Activated naive CD4-positive, alpha-beta T cell treated with anti-CD3 and anti-CD28 coated beads, Interleukin-2, amount 50 U/mL, for 24 hours (primary cell): ENCODE measurements around the gene BAG3.
A peak's percentile ranks its signal among the peaks of the same experiment; 100 is the strongest.

Experiments used
- H3K27ac Mint-ChIP-seq: one replicate; pipeline ENCODE4 v1.8.0; 2021; ENCODE audit warnings: mild to moderate bottlenecking, mixed read lengths
- H3K27me3 Mint-ChIP-seq: one replicate; pipeline ENCODE4 v1.8.0; 2021; ENCODE audit warnings: mixed read lengths
- H3K36me3 Mint-ChIP-seq: one replicate; pipeline ENCODE4 v1.8.0; 2021; ENCODE audit warnings: mixed read lengths
- H3K4me1 Mint-ChIP-seq: one replicate; pipeline ENCODE4 v1.8.0; 2021; ENCODE audit warnings: mixed read lengths
- H3K4me3 Mint-ChIP-seq: one replicate; pipeline ENCODE4 v1.8.0; 2021; ENCODE audit warnings: mild to moderate bottlenecking, mixed read lengths
- H3K9me3 Mint-ChIP-seq: one replicate; pipeline ENCODE4 v1.8.0; 2021; ENCODE audit warnings: mixed read lengths

Gene BAG3

GRCh38 chr10:119630300-119630699 is 20.9 kb upstream of the BAG3 start:
- no peak overlapping the region for H3K4me3 Mint-ChIP-seq
- no peaks in the 10 kb centered on the region for H3K4me1 Mint-ChIP-seq
- H3K36me3 Mint-ChIP-seq = no peaks in the 10 kb centered on the region
- H3K27ac Mint-ChIP-seq = no peak overlapping the region
- no peaks in the 10 kb centered on the region for H3K27me3 Mint-ChIP-seq
- H3K9me3 Mint-ChIP-seq = no peaks in the 10 kb centered on the region

- H3K4me3 Mint-ChIP-seq = no peak overlapping the region
- no peaks in the 10 kb centered on the region for H3K27me3 Mint-ChIP-seq
- H3K9me3 Mint-ChIP-seq = no peaks in the 10 kb centered on the region
- H3K36me3 Mint-ChIP-seq = no peaks in the 10 kb centered on the region
- no peak overlapping the region for H3K27ac Mint-ChIP-seq
- H3K4me1 Mint-ChIP-seq = no peaks in the 10 kb centered on the region
Observed at GRCh38 chr10:119633538-119634218, 17.5 kb upstream of the BAG3 start.

GRCh38 chr10:119634219-119634544 is 17.0 kb upstream of the BAG3 start:
- Mint-ChIP-seq H3K36me3 (no peaks in the 10 kb centered on the region), H3K27me3 (no peaks in the 10 kb centered on the region), H3K4me1 (no peaks in the 10 kb centered on the region), H3K9me3 (no peaks in the 10 kb centered on the region), H3K27ac (no peak overlapping the region), H3K4me3 (no peak overlapping the region)

GRCh38 chr10:119637631-119638030 is 13.5 kb upstream of the BAG3 start:
- no peak overlapping the region for H3K27ac Mint-ChIP-seq
- no peaks in the 10 kb centered on the region for H3K27me3 Mint-ChIP-seq
- H3K9me3 Mint-ChIP-seq = no peaks in the 10 kb centered on the region
- no peaks in the 10 kb centered on the region for H3K36me3 Mint-ChIP-seq
- peaks cover 4% of the 10 kb centered on the region for H3K4me1 Mint-ChIP-seq
- no peak overlapping the region for H3K4me3 Mint-ChIP-seq

GRCh38 chr10:119638982-119639381 is 12.2 kb upstream of the BAG3 start:
- H3K27ac Mint-ChIP-seq = no peak overlapping the region
- H3K4me3 Mint-ChIP-seq = no peak overlapping the region
- no peaks in the 10 kb centered on the region for H3K36me3 Mint-ChIP-seq
- H3K27me3 Mint-ChIP-seq = no peaks in the 10 kb centered on the region
- peaks cover 13% of the 10 kb centered on the region for H3K4me1 Mint-ChIP-seq
- H3K9me3 Mint-ChIP-seq = no peaks in the 10 kb centered on the region

GRCh38 chr10:119640384-119640783 is 10.8 kb upstream of the BAG3 start:
- Mint-ChIP-seq H3K4me3 (no peak overlapping the region), H3K36me3 (no peaks in the 10 kb centered on the region), H3K27me3 (no peaks in the 10 kb centered on the region), H3K9me3 (no peaks in the 10 kb centered on the region), H3K4me1 (peaks cover 13% of the 10 kb centered on the region), H3K27ac (no peak overlapping the region)

GRCh38 chr10:119640875-119641526 is 10.2 kb upstream of the BAG3 start:
- no peaks in the 10 kb centered on the region for H3K27me3 Mint-ChIP-seq
- no peak overlapping the region for H3K27ac Mint-ChIP-seq
- no peak overlapping the region for H3K4me3 Mint-ChIP-seq
- no peaks in the 10 kb centered on the region for H3K9me3 Mint-ChIP-seq
- H3K4me1 Mint-ChIP-seq = peaks cover 13% of the 10 kb centered on the region
- no peaks in the 10 kb centered on the region for H3K36me3 Mint-ChIP-seq

- Mint-ChIP-seq H3K36me3 (no peaks in the 10 kb centered on the region), H3K27me3 (no peaks in the 10 kb centered on the region), H3K27ac (no peak overlapping the region), H3K4me3 (no peak overlapping the region), H3K9me3 (no peaks in the 10 kb centered on the region), H3K4me1 (peaks cover 13% of the 10 kb centered on the region)
Observed at GRCh38 chr10:119642556-119643111, 8.5 kb upstream of the BAG3 start.

- Mint-ChIP-seq H3K27ac (no peak overlapping the region), H3K36me3 (no peaks in the 10 kb centered on the region), H3K9me3 (no peaks in the 10 kb centered on the region), H3K4me1 (peaks cover 13% of the 10 kb centered on the region), H3K4me3 (no peak overlapping the region), H3K27me3 (no peaks in the 10 kb centered on the region)
Observed at GRCh38 chr10:119643306-119644204, 7.6 kb upstream of the BAG3 start.

GRCh38 chr10:119644205-119644814 is 6.9 kb upstream of the BAG3 start:
- no peaks in the 10 kb centered on the region for H3K9me3 Mint-ChIP-seq
- H3K4me1 Mint-ChIP-seq = peaks cover 13% of the 10 kb centered on the region
- H3K27me3 Mint-ChIP-seq = no peaks in the 10 kb centered on the region
- H3K36me3 Mint-ChIP-seq = no peaks in the 10 kb centered on the region
- no peak overlapping the region for H3K27ac Mint-ChIP-seq
- no peak overlapping the region for H3K4me3 Mint-ChIP-seq

GRCh38 chr10:119644994-119645393 is 6.2 kb upstream of the BAG3 start:
- Mint-ChIP-seq H3K27me3 (no peaks in the 10 kb centered on the region), H3K4me3 (no peak overlapping the region), H3K36me3 (no peaks in the 10 kb centered on the region), H3K27ac (no peak overlapping the region), H3K4me1 (peaks cover 13% of the 10 kb centered on the region), H3K9me3 (no peaks in the 10 kb centered on the region)

GRCh38 chr10:119650062-119650461 is 1.1 kb upstream of the BAG3 start:
- Mint-ChIP-seq H3K27ac (peak overlapping the region; percentile 98), H3K4me1 (peaks cover 33% of the 10 kb centered on the region), H3K27me3 (no peaks in the 10 kb centered on the region), H3K36me3 (no peaks in the 10 kb centered on the region), H3K9me3 (no peaks in the 10 kb centered on the region), H3K4me3 (peak overlapping the region; percentile 98)

GRCh38 chr10:119651514-119652360 is 557 bp downstream of the BAG3 start:
- H3K9me3 Mint-ChIP-seq = no peaks in the 10 kb centered on the region
- peaks cover 49% of the 10 kb centered on the region for H3K4me1 Mint-ChIP-seq
- peak overlapping the region; percentile 92 for H3K4me3 Mint-ChIP-seq
- H3K27me3 Mint-ChIP-seq = no peaks in the 10 kb centered on the region
- no peaks in the 10 kb centered on the region for H3K36me3 Mint-ChIP-seq
- H3K27ac Mint-ChIP-seq = peak overlapping the region; percentile 94

GRCh38 chr10:119652361-119652730 is 1.2 kb downstream of the BAG3 start:
- peak overlapping the region; percentile 92 for H3K4me3 Mint-ChIP-seq
- H3K27ac Mint-ChIP-seq = peak overlapping the region; percentile 94
- peaks cover 55% of the 10 kb centered on the region for H3K4me1 Mint-ChIP-seq
- no peaks in the 10 kb centered on the region for H3K27me3 Mint-ChIP-seq
- H3K36me3 Mint-ChIP-seq = no peaks in the 10 kb centered on the region
- H3K9me3 Mint-ChIP-seq = no peaks in the 10 kb centered on the region

- H3K9me3 Mint-ChIP-seq = no peaks in the 10 kb centered on the region
- H3K36me3 Mint-ChIP-seq = no peaks in the 10 kb centered on the region
- H3K4me1 Mint-ChIP-seq = peaks cover 61% of the 10 kb centered on the region
- peak overlapping the region; percentile 76 for H3K27ac Mint-ChIP-seq
- H3K4me3 Mint-ChIP-seq = peak overlapping the region; percentile 92
- H3K27me3 Mint-ChIP-seq = no peaks in the 10 kb centered on the region
Observed at GRCh38 chr10:119653209-119653608, 2.0 kb downstream of the BAG3 start.
